Loucy (cell line): ENCODE measurements around the gene POLR3GL.
A peak's percentile ranks its signal among the peaks of the same experiment; 100 is the strongest.

Experiments used
- H2AFZ ChIP-seq: fragments of 200-600 bp; sonication (generic); 2 replicates; pipeline ENCODE4 v1.6.0; 2016; ENCODE audit warnings: antibody characterized with exemption, mild to moderate bottlenecking, low read length, moderate library complexity
- H3F3A ChIP-seq: fragments of 200-600 bp; 2 replicates; pipeline ENCODE4 v1.6.0; 2016; ENCODE audit warnings: antibody characterized with exemption, low read depth, mild to moderate bottlenecking
- H3K27me3 ChIP-seq: fragments of 200-600 bp; sonication (generic); 2 replicates; pipeline ENCODE4 v1.6.1; 2014; ENCODE audit warnings: low read length, mild to moderate bottlenecking; ENCODE audit not compliant: insufficient read depth, poor library complexity, severe bottlenecking
- H3K36me3 ChIP-seq: fragments of 200-600 bp; sonication (generic); 2 replicates; pipeline ENCODE4 v1.6.1; 2016; ENCODE audit warnings: low read length; ENCODE audit not compliant: insufficient read depth
- H3K4me1 ChIP-seq: fragments of 200-600 bp; sonication (generic); 2 replicates; pipeline ENCODE4 v1.5.1; 2014; ENCODE audit warnings: low read length, mild to moderate bottlenecking; ENCODE audit not compliant: insufficient read depth, poor library complexity, severe bottlenecking
- H3K4me2 ChIP-seq: fragments of 200-600 bp; sonication (generic); 2 replicates; pipeline ENCODE4 v1.6.0; 2014; ENCODE audit warnings: antibody characterized with exemption, low read length, low read depth, mild to moderate bottlenecking; ENCODE audit not compliant: poor library complexity, severe bottlenecking
- H3K4me3 ChIP-seq: fragments of 200-600 bp; sonication (generic); 2 replicates; pipeline ENCODE4 v1.5.1; 2014; ENCODE audit warnings: low read length, mild to moderate bottlenecking, mixed read lengths; ENCODE audit not compliant: poor library complexity, severe bottlenecking
- H3K79me2 ChIP-seq: fragments of 200-600 bp; sonication (generic); 2 replicates; pipeline ENCODE4 v1.6.1; 2014; ENCODE audit warnings: low read length; ENCODE audit not compliant: insufficient read depth
- H3K9ac ChIP-seq: fragments of 200-600 bp; sonication (generic); 2 replicates; pipeline ENCODE4 v1.6.0; 2014; ENCODE audit warnings: mild to moderate bottlenecking, low read depth, low read length, moderate library complexity; ENCODE audit not compliant: poor library complexity, severe bottlenecking
- H3K9me2 ChIP-seq: fragments of 200-600 bp; sonication (generic); replicated peaks from 2 replicates; pipeline ENCODE4 v1.6.1; 2016; ENCODE audit warnings: low read depth, low read length, mixed read lengths
- H3K9me3 ChIP-seq: fragments of 200-600 bp; sonication (generic); 2 replicates; pipeline ENCODE4 v1.6.1; 2014; ENCODE audit warnings: mild to moderate bottlenecking, antibody characterized with exemption, low read length, low read depth; ENCODE audit not compliant: insufficient read depth
- H4K20me1 ChIP-seq: fragments of 200-600 bp; sonication (generic); 2 replicates; pipeline ENCODE4 v1.6.0; 2014; ENCODE audit warnings: antibody characterized with exemption, low read length, mild to moderate bottlenecking; ENCODE audit not compliant: insufficient read depth, poor library complexity, severe bottlenecking
- EZH2phosphoT487 ChIP-seq: fragments of 200-600 bp; IDR thresholded peaks from 2 replicates; pipeline ENCODE4 v1.6.1; 2018; ENCODE audit warnings: antibody characterized with exemption, mild to moderate bottlenecking, moderate library complexity, borderline replicate concordance
- TF ChIP-seq, protein P1 (sequence below): fragments of 200-600 bp; sonication (generic); conservative IDR thresholded peaks from 2 replicates; pipeline ENCODE4 v1.5.1; 2014; ENCODE audit warnings: mild to moderate bottlenecking, antibody characterized with exemption, low read length

POLR3GL gene

DNA sequence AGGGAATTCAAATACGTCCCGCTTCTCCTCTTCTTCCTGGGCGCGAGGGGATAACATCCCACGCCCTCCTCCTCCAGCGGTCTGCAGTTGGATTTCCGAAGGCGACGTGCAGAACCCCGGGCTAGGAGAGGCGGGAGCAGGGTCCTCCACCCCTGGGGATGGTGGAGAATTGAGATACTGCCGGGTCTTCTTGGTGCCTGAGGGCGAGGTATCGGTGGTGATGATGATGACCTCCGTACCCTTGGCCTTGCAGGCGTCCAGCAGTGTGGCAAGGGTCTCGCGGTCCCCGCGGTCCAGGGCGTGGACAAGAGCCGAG is 3.4 kb upstream of the POLR3GL start:
- H3K9me3 ChIP-seq: no peaks in the 10 kb centered on the region
- peak overlapping the region; percentile 83 for H3K4me2 ChIP-seq
- H3K9me2 ChIP-seq: no peaks in the 10 kb centered on the region
- peak overlapping the region; percentile 87 for H2AFZ ChIP-seq
- H3K9ac ChIP-seq: peak overlapping the region; percentile 86
- H3K4me1 ChIP-seq: peaks cover 53% of the 10 kb centered on the region
- H4K20me1 ChIP-seq: peaks cover 5% of the 10 kb centered on the region
- no peaks in the 10 kb centered on the region for H3K36me3 ChIP-seq
- H3K27me3 ChIP-seq: no peaks in the 10 kb centered on the region
- peaks cover 57% of the 10 kb centered on the region for H3K79me2 ChIP-seq
- no peak for TF ChIP-seq EZH2phosphoT487
- TF ChIP-seq, protein P1, sequence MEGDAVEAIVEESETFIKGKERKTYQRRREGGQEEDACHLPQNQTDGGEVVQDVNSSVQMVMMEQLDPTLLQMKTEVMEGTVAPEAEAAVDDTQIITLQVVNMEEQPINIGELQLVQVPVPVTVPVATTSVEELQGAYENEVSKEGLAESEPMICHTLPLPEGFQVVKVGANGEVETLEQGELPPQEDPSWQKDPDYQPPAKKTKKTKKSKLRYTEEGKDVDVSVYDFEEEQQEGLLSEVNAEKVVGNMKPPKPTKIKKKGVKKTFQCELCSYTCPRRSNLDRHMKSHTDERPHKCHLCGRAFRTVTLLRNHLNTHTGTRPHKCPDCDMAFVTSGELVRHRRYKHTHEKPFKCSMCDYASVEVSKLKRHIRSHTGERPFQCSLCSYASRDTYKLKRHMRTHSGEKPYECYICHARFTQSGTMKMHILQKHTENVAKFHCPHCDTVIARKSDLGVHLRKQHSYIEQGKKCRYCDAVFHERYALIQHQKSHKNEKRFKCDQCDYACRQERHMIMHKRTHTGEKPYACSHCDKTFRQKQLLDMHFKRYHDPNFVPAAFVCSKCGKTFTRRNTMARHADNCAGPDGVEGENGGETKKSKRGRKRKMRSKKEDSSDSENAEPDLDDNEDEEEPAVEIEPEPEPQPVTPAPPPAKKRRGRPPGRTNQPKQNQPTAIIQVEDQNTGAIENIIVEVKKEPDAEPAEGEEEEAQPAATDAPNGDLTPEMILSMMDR: no peak
- H3F3A ChIP-seq: 0 out of 2 replicates have a peak, but pooled peaks cover 8% of the 10 kb centered on the region
- H3K4me3 ChIP-seq: peak overlapping the region; percentile 79

DNA sequence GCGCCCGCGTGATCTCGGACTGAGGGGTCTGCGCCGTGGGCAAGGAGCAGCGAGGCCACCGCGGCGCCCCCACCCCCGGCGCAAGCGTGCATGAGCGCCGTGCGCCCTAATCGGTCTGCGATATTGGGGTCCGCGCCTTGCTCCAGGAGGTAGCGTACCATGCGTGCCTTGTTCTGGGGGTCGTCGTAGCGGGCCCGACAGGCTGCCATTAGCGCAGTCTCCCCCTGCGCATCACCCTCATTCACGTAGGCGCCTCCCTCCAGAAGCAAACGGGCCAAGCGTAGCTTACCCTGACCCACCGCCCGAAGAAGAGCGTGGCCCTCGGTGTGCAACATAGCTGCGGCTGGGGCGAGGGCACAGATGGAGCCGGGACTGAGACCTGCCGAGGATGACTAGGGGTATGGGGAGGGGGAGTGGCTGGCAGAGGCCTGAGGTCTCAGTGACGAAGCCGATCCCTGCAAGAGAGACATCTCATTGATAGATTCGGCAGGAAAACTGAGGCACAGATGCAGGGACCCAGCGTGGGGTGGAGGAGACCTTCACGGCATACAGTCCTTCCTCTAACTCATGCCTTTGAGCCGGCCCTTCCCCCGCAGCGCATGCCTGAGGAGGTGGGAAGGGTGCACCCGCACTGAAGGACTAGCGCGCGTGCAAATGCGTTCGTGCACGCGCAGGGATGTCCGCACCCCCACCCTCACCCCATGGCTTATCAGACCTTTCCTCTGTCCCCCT is 2.9 kb upstream of the POLR3GL start:
- Histone ChIP-seq H3K4me3 (peak overlapping the region; percentile 79), H3K36me3 (no peaks in the 10 kb centered on the region), H3K79me2 (peaks cover 51% of the 10 kb centered on the region), H4K20me1 (no peaks in the 10 kb centered on the region), H3K9me2 (no peaks in the 10 kb centered on the region), H3K9ac (peak overlapping the region; percentile 86), H3K4me1 (peaks cover 48% of the 10 kb centered on the region), H3K9me3 (no peaks in the 10 kb centered on the region), H3K4me2 (peak overlapping the region; percentile 83), H3F3A (0 out of 2 replicates have a peak, but pooled peaks cover 8% of the 10 kb centered on the region), H2AFZ (peak overlapping the region; percentile 87), H3K27me3 (no peaks in the 10 kb centered on the region)
- TF ChIP-seq EZH2phosphoT487: no peak
- TF ChIP-seq, protein P1: no peak

DNA sequence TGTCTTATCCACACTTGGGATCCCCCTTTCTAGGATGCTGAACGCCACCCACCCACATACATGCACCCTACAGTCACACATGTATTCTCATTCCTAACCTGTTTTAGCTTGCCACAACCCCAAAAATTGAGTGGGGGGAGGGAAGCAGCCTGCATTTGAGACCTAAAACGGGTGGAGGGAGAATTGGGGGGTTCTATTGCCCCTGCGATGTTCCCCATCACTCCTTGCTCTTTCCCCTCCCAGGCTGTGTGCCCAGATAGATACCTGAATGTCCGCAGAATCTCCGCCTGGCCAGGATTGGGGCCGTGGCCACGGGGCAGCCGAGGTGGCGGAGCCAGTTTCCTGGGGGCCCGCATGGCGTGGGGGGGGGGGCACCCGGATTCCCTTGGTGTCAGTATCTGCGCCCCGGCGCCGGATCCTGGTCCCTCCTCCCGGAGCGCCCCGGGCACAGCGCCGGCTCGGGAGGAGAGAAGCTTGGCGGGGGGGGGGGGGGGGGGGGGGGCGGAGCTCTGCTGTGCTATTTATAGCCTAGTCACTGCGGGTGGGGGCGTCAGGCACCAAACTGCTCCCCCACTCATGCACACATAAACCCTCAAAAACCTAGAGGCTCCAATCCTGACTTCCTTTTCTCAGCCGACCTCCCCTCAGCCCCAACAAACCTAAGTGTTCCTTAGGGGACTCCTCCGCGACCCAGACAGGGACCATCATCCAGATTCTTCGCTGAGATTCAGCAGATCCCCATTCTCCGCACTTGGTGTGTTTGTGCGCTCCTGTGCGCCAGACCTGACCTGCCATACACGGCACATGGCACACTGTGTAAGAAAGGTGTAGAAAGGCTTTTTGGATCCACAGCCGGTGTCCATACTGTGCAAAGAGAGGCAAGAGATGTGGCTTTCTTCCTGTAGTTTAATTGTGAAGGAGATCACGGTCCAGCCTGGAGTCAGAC is 2.1 kb upstream of the POLR3GL start:
- no peaks in the 10 kb centered on the region for H3K9me2 ChIP-seq
- H3K9ac ChIP-seq: peak overlapping the region; percentile 86
- H3K27me3 ChIP-seq: no peaks in the 10 kb centered on the region
- H3K4me1 ChIP-seq: peaks cover 45% of the 10 kb centered on the region
- peak overlapping the region; percentile 86 for H3K4me3 ChIP-seq
- peaks cover 44% of the 10 kb centered on the region; the same call in 1 of the 2 replicates for H3K79me2 ChIP-seq
- no peaks in the 10 kb centered on the region for H4K20me1 ChIP-seq
- no peaks in the 10 kb centered on the region for H3K9me3 ChIP-seq
- H3F3A ChIP-seq: 0 out of 2 replicates have a peak, but pooled peaks cover 8% of the 10 kb centered on the region
- no peak overlapping the region for H2AFZ ChIP-seq
- no peaks in the 10 kb centered on the region for H3K36me3 ChIP-seq
- TF ChIP-seq, protein P1: no peak
- no peak for TF ChIP-seq EZH2phosphoT487
- H3K4me2 ChIP-seq: peak overlapping the region; percentile 83
